Right ventricle myocardium superior (tissue), 1 donor: ENCODE results near the gene ELOB. TPM values are rescaled to one million over a fixed set of nuclear protein-coding genes. Genes with fewer than 3 reads are reported as not detected.

Source experiments
- ATAC-seq: fragments of 200-7000 bp; cut with Tn5 transposase; one replicate; pipeline ENCODE4 v1.9.1; 2020; ENCODE audit warnings: mild to moderate bottlenecking; ENCODE audit not compliant: poor library complexity
- DNase-seq: peaks from one replicate; pipeline ENCODE4 v3.0.0-alpha.2; 2020
- intact Hi-C: fragments of 100-400 bp; cut with DNase I; formaldehyde crosslinking; loops from one replicate; pipeline ENCODE4 v1.11.2; 2022
- total RNA-seq: library from RNA; stranded (reverse); fragmentation: NEBNext Ultra II Directional; extraction: Animal tissue kit (Norgen Biotek cat#: 25700); gene quantifications from one replicate; pipeline ENCODE4 v1.2.1, GENCODE V29; 2021
- donor health status: DM: no; HTN: yes; CAD: no; lungs with severe emphysema.

The ELOB gene
- total RNA-seq, 1 donor from 2014 or later, result 299 TPM

DNA sequence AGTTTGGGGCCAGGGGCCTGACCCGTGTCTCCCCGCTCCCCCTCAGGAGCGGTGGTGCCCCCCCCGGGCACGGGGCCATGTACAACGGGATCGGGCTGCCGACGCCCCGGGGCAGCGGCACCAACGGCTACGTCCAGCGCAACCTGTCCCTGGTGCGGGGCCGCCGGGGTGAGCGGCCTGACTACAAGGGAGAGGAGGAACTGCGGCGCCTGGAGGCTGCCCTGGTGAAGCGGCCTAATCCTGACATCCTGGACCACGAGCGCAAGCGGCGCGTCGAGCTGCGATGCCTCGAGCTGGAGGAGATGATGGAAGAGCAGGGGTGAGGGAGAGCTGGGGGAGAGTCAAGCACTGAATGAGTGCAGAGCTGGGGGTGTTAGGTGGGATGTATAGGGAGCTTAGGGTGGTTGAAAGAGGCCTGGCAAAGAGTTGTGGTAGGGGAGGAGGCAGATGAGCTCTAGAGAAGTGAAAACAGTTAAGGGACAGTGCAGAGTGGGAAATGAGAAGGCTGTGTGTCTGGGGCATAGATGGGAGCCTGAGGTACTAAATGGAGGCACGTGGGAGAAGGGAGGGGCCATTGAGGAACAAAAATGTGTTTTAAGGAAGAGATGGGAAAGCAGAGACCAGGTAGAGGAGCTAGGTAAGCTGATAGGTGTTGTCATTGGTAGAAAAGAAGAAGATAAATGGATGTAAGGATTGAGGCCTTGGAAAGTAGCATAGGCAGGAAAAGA lies 20.6 kb downstream of the ELOB start:
- DNase-seq (peak; percentile 33), ATAC-seq (no peak)
- intact Hi-C loops, result no loop called here

- intact Hi-C loops, result no loop called here
- ATAC-seq, result no peak
- no peak for DNase-seq
Observed at GRCh38 chr16:2755158-2755557, 21.9 kb downstream of the ELOB start.

DNA sequence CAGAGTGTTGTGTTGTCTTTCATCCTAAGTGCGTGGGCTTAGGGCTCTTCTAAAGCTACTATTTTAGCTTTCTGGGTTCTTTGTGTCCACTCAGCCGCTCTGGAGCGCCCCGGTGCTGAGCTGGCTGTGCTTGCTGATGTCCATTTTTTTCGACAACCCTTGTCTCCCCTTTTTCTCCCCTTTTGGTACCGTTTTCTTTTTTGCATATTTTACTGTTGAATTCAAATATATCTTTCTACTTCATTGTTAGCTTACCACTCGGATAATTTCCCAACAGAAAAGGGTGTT lies 23.4 kb downstream of the ELOB start:
- peak; percentile 22 for DNase-seq
- intact Hi-C loops, result no loop called here
- no peak for ATAC-seq

DNA sequence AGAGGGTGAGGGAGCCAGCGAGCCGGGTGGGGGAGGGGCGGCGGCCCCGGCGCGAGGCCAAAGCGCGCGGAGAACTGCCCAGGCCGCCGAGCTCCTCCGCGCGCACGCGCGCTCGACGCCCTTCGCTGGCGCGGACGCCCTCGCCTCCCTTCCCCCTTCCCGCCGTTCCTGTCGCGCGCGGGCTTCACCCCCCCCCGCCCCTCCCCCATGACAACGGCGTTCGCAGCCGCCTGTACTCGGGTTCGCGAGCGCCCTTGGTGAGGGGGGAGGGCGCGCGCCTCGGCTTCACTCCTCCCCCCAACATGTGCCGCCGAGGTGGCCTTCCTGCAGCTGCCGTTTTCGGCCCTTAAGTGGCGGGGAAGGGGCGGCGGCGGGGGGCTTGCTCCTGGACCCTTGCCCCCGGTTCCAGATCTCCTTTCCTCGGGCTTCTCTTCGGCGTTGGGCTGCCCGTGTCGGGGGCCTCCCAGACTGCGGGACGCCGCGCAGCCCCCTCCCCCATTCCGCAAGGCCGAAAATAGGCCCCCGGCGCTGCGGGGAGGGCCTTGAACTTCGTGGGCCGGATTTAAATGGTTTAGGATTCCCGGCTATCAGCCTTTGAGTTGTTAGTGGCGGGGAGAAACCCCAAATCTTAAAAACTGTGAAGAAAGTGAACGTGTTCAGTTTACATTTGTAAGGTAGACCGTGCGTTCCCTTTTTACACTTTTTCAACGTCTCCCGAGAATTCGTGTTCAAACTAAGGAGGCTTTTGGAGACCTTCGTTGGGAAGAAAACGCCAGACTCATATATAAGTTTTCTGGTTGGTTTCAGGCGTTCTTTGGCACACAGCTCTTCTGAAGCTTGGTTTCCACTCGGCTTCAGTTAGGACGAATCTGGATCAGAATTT lies 24.0 kb downstream of the ELOB start:
- peak; percentile 89 for DNase-seq
- peak; percentile 89 for ATAC-seq

DNA sequence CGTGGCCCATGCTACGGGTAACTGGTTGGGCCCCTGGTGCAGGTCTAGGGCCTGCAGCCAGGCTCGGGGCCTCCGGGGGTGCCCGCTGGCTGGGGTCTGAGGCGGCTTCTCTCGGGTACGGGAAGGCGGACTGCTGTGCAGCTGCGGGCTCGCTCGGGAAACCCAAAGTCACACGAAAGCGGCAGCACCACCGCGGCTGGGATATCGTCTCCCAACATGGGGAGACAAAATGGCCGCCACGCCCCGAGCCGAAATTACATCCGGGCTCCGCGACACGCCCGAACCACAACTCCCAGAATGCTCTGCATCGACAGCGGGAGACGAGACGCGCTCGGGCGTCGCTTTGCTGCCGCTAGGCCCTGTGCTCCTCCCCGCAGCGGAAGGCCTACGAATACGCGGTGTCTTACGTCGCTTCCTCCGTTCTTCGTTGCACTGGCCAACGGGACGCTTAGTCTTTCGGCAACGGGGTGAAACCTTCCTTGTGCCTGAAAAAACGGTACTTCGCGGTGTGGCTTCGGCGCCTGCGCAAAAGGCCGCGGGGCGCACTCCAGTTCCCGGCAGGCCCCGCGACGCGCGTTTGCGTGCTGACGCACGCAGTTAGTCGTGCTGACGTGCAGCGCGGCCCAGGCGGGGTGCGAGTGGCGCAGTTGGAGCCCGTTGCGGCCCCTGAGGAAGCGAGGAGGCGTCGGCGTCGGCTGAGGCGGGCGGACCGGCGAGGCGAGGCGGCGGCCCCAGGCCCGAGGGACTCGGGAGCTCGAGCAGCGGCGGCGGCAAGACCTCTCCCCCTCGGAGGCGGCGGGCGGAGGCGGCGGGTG lies 24.8 kb downstream of the ELOB start, which contains the start of gene SRRM2:
TSS of gene SRRM2 (plus strand) at position 604 of the 815 bp plus-strand sequence. CDS start 3,727 bp downstream, outside the sequence.
- peak; percentile 96 for ATAC-seq
- peak; percentile 97 for DNase-seq
- intact Hi-C loops, result no loop called here

More for the DNA sequence above, 24.0 kb downstream of the ELOB start:
- intact Hi-C loops, result no loop called here

DNA sequence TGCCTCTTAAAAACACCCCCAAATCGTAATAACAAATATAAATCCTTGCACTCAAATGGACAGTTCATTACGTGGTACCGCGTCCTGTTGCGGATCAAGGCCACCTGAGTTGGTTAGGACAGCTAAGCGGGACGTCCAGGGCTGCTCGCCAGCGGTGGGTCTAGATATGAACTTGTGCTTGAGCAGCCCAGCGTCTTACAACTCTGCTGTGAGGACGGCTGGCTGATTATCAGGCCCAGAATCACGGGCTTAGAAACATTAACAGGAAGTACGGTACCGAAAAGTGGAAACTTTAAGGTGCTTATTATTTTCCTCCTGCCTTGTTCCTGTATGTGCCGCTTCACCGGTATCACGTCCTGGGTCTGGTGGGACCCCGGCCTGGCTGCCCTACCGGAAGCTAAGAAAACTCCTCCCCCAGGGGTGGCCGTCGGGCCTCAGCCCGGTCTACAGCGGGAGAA lies 25.5 kb downstream of the ELOB start:
- ATAC-seq, result no peak
- intact Hi-C loops, result no loop called here

DNA sequence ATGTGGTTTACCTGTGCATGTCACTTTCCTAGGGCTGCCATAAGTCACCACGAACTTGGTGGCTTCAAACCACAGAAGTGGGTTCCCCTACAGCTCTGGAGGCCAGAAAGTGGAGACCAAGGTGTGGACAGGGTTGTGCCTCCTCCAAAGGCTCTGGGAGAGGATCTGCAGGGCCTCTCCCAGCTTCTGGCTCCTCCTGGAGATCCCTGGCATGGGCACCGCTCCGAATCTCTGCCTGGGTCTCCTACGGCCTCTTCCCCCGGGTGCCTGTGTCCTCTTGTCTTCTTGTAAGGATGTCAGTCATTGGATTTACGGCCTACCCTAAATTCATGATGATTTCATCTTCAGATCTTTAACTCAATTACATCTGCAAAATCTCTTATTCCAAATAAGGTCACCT lies 27.1 kb downstream of the ELOB start:
- intact Hi-C loops, result no loop called here
- no peak for ATAC-seq
- peak; percentile 27 for DNase-seq

More for the DNA sequence above, 25.5 kb downstream of the ELOB start:
- peak; percentile 54 for DNase-seq

DNA sequence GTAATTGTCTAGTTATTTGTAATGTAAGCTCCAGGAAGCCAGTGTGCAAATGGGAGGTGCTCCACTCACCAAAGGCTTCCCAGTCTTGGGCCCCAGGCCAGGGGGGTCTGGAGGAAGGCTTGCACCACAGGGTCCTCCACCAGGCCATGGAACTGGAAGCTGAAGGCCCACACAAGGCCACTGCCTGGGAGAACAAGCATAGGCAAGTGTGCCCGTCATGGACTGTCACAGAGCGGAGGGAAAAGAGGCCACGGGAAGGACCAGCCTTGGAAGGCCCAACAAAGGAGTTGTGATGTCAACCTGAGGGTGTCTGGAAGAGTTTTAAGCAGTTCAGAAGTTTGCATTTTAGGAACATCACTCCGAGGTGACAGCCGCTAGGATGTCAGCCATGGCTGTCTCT lies 27.6 kb downstream of the ELOB start:
- no peak for ATAC-seq
- intact Hi-C loops, result no loop called here

DNA sequence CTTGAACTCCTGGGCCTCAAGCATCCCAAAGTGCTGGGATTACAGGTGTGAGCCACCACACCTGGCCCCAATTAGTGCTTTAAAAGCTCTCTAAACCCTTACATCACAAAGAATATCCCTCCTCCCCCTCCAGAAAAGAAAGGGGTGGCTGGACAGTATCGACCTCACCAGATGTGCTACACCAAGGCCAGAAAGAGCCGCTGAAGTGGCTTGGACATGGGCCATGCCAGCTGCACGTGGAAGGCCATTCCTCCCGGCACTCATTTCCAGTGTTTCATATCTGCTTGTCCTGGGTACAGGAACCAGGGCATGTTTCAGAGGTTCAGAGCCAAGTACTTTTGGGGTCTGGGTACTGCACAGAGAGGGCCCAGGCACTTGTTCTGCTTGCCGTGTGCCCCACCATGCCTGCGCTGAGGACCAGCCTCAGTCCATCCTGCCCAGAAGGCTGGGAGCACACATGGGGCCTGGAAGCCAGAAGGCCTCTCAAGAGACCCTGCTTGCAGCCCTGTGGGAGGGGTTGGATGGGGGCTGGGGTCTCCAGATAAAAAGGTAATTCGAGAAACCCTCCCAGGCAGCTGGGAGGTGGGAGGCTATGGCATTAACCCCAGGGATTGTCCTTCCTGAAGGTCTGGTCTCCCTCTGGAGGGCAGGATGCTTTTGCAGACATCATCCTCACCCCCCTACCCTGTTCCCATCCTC lies 28.2 kb downstream of the ELOB start:
- no peak for ATAC-seq
- intact Hi-C loops, result no loop called here
- DNase-seq, result peak; percentile 17

More for the DNA sequence above, 27.6 kb downstream of the ELOB start:
- peak; percentile 39 for DNase-seq

DNA sequence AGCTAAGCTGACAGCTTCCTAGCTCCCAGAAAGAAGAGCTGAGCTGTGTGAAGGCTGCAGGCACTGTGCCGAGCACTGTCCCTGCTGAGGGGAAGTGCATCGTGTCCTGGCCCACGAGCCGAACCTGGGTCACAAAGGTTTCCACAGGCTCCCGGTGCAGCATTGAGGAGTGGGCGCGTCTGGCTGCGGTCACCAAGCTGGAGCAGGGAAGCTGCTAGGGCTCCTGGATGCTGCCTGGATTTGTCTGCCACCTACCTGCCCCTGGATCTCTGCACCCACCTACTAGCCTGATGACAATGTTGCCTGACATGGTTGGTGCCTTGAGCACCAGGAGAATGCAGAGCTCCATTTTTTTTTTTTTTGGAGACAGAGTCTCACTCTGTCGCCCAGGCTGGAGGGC lies 31.1 kb downstream of the ELOB start:
- ATAC-seq, result no peak
- intact Hi-C loops, result no loop called here
- peak; percentile 20 for DNase-seq

DNA sequence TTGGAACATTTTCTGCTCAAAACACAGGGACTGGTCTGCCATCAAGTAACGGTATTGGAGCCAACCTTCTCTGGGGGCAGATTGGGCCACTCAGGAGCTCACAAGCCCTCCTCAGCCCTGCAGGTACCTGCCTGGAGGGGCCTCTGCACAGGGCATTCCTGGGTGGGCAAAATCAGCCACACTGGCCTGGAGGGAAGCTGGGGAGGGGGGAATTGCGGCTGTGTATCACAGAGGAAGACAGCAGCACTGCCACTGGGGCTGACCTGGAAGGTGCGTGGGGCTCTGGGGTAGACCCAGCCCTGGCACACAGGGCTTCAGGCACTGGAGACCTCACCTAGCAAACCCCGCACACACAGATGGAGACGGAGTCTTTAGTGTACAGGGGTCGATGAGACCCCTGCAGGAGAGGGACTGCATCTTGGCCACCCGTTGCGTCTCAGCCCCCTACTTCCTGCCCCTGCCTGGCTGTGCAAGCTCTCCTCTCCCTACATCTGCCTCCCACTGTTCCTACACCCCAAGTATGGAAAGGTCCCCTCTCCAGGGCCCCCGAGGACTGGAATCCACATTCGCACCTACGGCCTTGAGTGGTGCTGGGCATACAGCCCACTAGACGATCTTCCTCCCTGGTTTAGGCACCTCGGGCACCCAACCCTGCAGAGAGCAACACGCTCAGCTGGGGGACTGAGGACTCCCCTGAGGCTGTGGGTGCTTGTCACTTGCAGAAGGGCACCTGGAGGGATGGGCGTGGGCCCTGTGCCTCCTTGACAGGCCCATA lies 31.8 kb downstream of the ELOB start:
- intact Hi-C loops, result no loop called here
- ATAC-seq (no peak), DNase-seq (peak; percentile 34)

- intact Hi-C loops, result no loop called here
- DNase-seq (peak; percentile 10), ATAC-seq (no peak)
Observed at GRCh38 chr16:2744711-2745110, 32.4 kb downstream of the ELOB start.

- DNase-seq (peak; percentile 13), ATAC-seq (no peak)
- intact Hi-C loops, result no loop called here
Observed at GRCh38 chr16:2743007-2743810, 33.9 kb downstream of the ELOB start.

GRCh38 chr16:2742323-2743006 lies 34.6 kb downstream of the ELOB start:
- ATAC-seq (no peak), DNase-seq (peak; percentile 31)
- intact Hi-C loops, result no loop called here

GRCh38 chr16:2741168-2741567 lies 35.9 kb downstream of the ELOB start:
- intact Hi-C loops, result no loop called here
- ATAC-seq (no peak), DNase-seq (peak; percentile 4)

DNA sequence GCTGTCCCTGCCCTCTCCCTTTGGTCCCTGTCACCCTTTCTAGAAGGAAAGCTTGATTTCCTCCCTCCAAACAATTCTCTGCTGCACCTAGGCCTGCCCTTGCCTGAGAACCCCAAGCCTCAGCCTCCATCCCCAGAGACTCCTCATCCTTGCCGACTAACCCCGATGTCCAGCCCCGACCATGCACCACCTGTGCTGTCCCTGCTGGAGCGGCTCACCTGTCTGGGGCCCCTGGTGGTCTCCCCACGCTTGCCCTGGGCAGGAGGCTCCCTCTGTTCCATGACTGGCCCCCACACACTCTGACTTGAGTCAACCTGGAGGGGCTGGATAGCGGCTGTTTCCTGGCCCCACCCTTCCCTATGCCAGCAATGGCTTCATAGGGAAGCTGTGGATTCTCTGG lies 36.6 kb downstream of the ELOB start:
- peak; percentile 3 for DNase-seq
- intact Hi-C loops, result no loop called here
- no peak for ATAC-seq
